Activated CD4-positive, alpha-beta T cell treated with anti-CD3 and anti-CD28 coated beads, Interleukin-2, amount 10 ng/mL, durations not matched to agents 7 days and 5 days (primary cell): ENCODE data around the gene ZNF700. TPM values are rescaled to one million over a fixed set of nuclear protein-coding genes. Genes with fewer than 3 reads are reported as not detected.
"Not testable (repeated sequence)": the region's sequence is repeated elsewhere in the genome, so short reads cannot be mapped to it uniquely, and the experiment has no call there.

ENCODE experiments used
- CTCF ChIA-PET: fragments of 350-600 bp; sonication (Branson Sonifier 250); formaldehyde crosslinking; loops from one replicate; lab custom pipeline; 2021; ENCODE audit warnings: antibody characterized with exemption; lab: Charles Lee
- POLR2A ChIA-PET: fragments of 350-600 bp; sonication (Branson Sonifier 250); formaldehyde crosslinking; loops from one replicate; lab custom pipeline; 2021; ENCODE audit warnings: antibody characterized with exemption; lab: Charles Lee
- DNase-seq: peaks from one replicate; pipeline ENCODE4 v3.0.0-alpha.2; 2020
- H3K27ac Mint-ChIP-seq: one replicate; pipeline ENCODE4 v1.8.0; 2021; ENCODE audit warnings: mild to moderate bottlenecking, moderate library complexity, mixed read lengths
- H3K27me3 Mint-ChIP-seq: one replicate; pipeline ENCODE4 v1.8.0; 2021; ENCODE audit warnings: mixed read lengths
- H3K36me3 Mint-ChIP-seq: one replicate; pipeline ENCODE4 v1.8.0; 2021; ENCODE audit warnings: low read depth, mixed read lengths
- H3K4me1 Mint-ChIP-seq: one replicate; pipeline ENCODE4 v1.8.0; 2021; ENCODE audit warnings: mixed read lengths
- H3K4me3 Mint-ChIP-seq: one replicate; pipeline ENCODE4 v1.8.0; 2021; ENCODE audit warnings: mild to moderate bottlenecking, moderate library complexity, mixed read lengths
- H3K9me3 Mint-ChIP-seq: one replicate; pipeline ENCODE4 v1.8.0; 2021; ENCODE audit warnings: mixed read lengths
- total RNA-seq, 2 experiments: library from RNA; stranded (reverse); gene quantifications; one replicate each; pipeline ENCODE4 v1.2.3, GENCODE V29; 2021

Gene ZNF700
- total RNA-seq, result 10 to 100 TPM; 21.2 to 22.1 TPM

DNA sequence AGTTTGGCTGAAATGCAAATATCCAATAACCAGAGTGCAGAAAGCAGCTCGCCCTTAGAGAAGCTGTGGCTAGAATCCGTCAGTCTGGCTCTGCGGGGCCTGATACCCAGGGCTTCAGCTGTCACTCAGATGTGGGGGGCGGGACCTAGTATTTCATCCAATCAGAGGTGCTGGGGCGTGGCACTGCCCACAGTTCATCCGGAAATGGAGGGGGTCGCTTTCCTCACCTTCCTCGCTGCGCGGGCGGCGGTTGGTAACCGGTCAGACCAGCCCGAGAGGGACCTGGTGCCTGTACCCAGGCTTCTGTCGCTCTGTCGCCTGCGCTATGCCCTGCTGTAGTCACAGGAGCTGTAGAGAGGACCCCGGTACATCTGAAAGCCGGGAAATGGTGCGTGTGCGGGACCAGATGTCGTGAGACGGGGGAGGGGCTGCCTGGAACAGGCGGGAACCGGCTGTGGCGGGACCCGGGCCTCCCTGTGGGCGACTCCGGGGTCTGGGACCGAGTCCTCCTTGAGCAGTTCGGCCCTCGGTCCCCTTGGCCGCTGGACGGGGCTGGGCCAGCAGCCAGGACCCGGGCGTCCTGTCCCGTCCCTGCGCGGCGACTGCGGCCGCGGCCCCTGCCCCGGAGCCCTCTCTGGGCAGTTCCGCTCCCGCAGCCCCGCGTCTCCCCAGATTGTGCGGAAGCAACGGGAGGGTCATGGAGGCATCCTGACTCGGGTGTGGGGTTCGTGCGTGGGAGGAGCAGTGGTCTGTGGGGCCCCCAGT lies at the start of gene ZNF700:
TSS of gene ZNF700 (plus strand) at position 222 of the 765 bp plus-strand sequence. CDS start at position 326, 104 bp downstream.
- peaks cover 36% of the 10 kb centered on the region for H3K36me3 Mint-ChIP-seq
- peak; percentile 96 for DNase-seq
- H3K27ac Mint-ChIP-seq, result peak within 1 kb of the TSS; percentile 99
- POLR2A ChIA-PET, result interaction anchor here (0.6 to 0.8 kb wide), 3 partner anchors 63 to 461 kb away, joined by 3 to 5 read pairs (median 3); partner anchors contain the start of gene ZNF563
- H3K27me3 Mint-ChIP-seq, result no peaks in the 10 kb centered on the region
- CTCF ChIA-PET, result interaction anchor here (0.6 to 3.7 kb wide), 10 partner anchors 9 to 231 kb away, joined by 3 to 42 read pairs (median 6); partner anchors contain the start of genes ZNF20 and ZNF625
- peaks cover 36% of the 10 kb centered on the region for H3K4me1 Mint-ChIP-seq
- H3K4me3 Mint-ChIP-seq, result peak within 1 kb of the TSS; percentile 97
- H3K9me3 Mint-ChIP-seq, result peaks cover 8% of the 10 kb centered on the region

DNA sequence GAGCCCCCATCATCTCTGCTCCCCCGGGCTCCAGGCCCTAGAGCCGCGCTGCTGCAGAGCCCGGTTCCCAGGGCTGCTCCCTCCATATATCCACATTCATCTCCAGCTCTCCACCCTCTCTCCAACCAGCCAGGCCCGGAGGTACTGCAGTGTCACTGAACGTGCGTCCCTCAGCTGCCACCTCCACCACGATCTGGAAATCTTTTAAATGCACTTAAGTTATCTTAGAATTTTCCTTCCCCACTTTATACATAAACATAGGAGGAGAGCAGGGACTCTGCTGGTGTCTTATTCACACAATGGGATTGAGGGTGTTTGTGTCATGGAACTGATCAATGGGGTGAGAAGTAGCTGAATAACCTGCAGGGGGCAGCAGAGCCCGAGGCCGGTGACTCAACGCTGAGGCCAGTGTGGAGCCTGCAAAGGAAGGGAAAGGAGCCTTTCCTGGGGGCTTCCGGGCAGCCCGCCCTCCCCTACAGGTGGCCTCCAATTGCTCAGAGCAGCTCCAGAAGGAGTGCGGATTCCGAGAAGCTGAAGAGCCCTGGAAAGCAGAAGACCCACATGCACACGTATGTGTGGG lies 45.1 kb upstream of the ZNF700 start:
- H3K9me3 Mint-ChIP-seq, H3K4me1 Mint-ChIP-seq, H3K27ac Mint-ChIP-seq, H3K36me3 Mint-ChIP-seq, POLR2A ChIA-PET, H3K4me3 Mint-ChIP-seq: not testable (repeated sequence)
- peaks cover 11% of the 10 kb centered on the region for H3K27me3 Mint-ChIP-seq
- DNase-seq, result peak; percentile 50
- CTCF ChIA-PET, result interaction anchor here (0.6 to 1.8 kb wide), 7 partner anchors 44 to 261 kb away, joined by 3 to 7 read pairs (median 4); partner anchors contain the start of gene ZNF20

DNA sequence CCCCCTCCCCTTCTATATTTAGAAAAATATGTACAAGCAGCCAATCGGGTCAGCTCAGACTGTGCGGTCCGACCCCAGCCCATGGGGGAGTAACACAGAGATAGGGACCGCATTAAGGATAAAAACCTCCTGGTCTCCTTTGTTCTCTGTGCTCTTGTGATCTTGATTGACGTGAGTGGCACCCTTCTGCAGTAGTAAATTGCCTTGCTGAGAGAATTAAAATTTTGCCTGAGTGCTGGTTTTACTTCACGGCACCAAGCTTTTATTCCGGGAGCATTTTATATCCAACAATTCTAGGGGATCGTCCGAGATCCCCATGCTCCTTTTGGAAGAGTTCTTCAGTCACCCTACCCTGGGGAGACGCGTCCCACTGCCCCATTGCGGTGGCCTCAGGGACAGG lies 44.3 kb upstream of the ZNF700 start:
- Mint-ChIP-seq H3K27ac (no peak overlapping the region), H3K4me1 (peaks cover 8% of the 10 kb centered on the region), H3K9me3 (peaks cover 7% of the 10 kb centered on the region), H3K36me3 (no peaks in the 10 kb centered on the region), H3K4me3 (no peak overlapping the region), H3K27me3 (peaks cover 11% of the 10 kb centered on the region)
- ChIA-PET POLR2A (no interaction called here), CTCF (interaction anchor here (0.6 to 1.7 kb wide), 6 partner anchors 43 to 260 kb away, joined by 3 to 7 read pairs (median 4); partner anchors contain the start of gene ZNF20)
- DNase-seq, result no peak

DNA sequence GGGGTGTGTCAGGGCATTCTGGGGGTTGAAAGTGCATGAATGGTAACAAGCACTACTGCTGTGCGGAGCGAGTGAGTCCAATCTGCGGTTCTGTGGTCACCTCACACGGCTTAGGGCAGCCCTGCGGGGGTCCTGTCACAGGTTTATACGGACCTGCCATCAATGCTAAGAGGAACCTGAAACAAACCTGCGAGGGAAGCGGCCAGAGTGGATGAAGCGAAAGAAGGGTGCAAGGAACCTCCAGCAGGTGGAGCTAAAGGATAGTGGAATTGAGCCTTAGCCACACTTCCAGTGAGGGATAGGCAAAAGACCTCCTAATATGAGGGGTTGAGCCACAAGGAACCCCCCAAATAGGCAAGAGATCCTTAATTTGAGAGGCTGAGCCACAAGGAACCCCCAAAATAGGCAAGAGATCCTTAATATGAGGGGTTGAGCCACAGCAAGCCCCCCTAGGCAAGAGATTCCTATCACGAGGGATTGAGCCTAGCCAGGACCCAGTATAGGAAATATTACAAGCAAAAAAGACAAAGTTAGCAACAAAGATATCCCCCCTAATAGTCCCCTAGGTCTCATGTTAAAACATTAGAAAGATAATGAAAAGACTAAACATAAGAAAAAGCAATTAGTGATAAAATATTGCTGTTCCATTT lies 43.6 kb upstream of the ZNF700 start:
- Mint-ChIP-seq H3K4me1 (peaks cover 8% of the 10 kb centered on the region), H3K27me3 (peaks cover 11% of the 10 kb centered on the region), H3K9me3 (peaks cover 9% of the 10 kb centered on the region), H3K27ac (no peak overlapping the region), H3K4me3 (no peak overlapping the region), H3K36me3 (peaks cover under 1% of the 10 kb centered on the region)
- DNase-seq, result peak; percentile 78
- CTCF ChIA-PET, result interaction anchor here (1.2 to 1.7 kb wide), 3 partner anchors 43 to 259 kb away, joined by 3 to 7 read pairs (median 4); partner anchors contain the start of gene ZNF20
- POLR2A ChIA-PET, result no interaction called here

DNA sequence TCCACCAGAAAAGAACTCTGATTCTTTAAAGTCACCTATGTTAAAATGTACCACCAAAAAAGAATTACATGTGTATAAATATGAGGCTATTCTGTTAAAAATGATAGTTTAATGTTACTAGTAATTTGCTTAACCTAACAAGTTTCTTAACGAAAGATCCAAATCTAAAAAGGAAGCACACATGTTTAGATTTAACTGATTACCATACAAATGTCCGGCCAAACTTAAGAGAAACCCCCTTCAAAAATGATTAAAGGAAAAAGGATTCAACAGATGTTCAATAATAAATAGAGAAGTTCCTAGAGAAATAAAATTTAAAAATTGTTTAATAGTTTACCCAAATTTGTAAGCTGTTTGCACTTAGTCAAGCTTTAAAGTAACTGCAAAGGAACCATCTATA lies 42.3 kb upstream of the ZNF700 start:
- no peak for DNase-seq
- peaks cover 4% of the 10 kb centered on the region for H3K36me3 Mint-ChIP-seq
- H3K27ac Mint-ChIP-seq, result no peak overlapping the region
- ChIA-PET POLR2A (no interaction called here), CTCF (interaction anchor here (0.5 to 1.2 kb wide), 4 partner anchors 9 to 710 kb away, joined by 3 to 4 read pairs (median 4); no protein-coding TSS in a partner anchor)
- peaks cover 9% of the 10 kb centered on the region for H3K9me3 Mint-ChIP-seq
- H3K4me3 Mint-ChIP-seq, result no peak overlapping the region
- H3K4me1 Mint-ChIP-seq, result peaks cover 17% of the 10 kb centered on the region
- H3K27me3 Mint-ChIP-seq, result peaks cover 11% of the 10 kb centered on the region

DNA sequence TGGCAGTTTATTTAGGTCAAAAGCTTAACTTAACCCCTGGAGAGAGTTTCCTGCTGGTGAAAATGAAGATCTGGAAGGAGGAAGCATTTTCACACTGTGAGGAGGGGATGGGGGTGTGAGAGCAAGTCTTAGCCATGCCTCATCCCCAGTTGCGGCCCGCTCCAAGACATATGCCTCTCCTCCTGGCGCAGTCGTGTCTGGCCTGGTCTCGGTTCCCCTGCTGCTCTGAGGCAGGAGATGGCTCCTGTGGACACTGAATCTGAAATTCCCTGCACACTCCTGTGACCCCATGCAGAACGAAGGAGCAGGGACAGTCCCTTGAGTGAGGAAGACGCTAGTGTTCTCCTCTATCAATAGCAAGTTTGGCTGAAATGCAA lies 37.7 kb upstream of the ZNF700 start:
- Mint-ChIP-seq H3K9me3 (peaks cover 16% of the 10 kb centered on the region), H3K4me1 (peaks cover 30% of the 10 kb centered on the region), H3K27ac (peak overlapping the region; percentile 95), H3K36me3 (peaks cover 17% of the 10 kb centered on the region), H3K4me3 (peak overlapping the region; percentile 90), H3K27me3 (peaks cover 7% of the 10 kb centered on the region)
- CTCF ChIA-PET, result no interaction called here
- POLR2A ChIA-PET, result no interaction called here
- DNase-seq, result no peak

DNA sequence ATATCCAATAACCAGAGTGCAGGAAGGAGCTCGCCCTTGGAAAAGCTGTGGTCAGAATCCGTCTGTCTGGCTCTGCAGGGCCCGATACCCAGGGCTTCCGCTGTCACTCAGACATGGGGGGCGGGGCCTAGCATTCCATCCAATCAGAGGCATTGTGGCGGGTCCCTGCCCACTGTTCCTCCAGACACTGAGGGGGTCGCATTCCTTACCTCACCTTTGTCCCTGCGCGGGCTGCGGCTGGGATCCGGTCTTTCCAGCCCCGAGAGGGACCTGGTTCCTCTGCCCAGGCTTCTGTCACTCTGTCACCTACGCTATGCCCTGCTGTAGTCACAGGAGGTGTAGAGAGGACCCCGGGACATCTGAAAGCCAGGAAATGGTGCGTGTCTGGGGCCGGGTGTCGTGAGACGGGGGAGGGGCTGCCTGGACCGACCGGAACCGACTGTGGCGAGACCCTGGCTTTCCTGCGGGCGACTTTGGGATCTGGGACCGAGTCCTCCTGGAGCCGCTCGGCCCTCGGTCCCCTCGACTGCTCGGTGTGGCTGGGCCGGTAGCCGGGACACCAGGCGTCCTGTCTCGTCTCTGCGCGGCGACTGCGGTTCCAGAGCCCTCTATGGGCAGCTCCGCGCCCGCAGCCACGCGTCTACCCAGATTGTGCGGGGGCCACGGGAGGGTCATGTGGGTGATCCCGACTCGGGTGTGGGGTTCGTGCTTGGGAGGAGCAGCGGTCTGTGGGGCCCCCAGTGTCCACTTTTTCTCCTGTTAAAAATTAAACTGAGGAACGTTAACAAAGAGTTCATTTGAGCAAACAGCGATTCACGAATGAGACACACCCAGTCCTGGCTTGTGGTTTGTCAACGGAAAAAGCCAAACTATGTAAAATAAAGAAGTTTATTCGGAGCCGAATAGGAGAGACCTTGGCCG lies 37.0 kb upstream of the ZNF700 start, which contains the start of gene ZNF69:
TSS of gene ZNF69 (plus strand) at position 172 of the 921 bp plus-strand sequence. CDS start at position 314, 142 bp downstream.
- Mint-ChIP-seq H3K27me3 (peaks cover 6% of the 10 kb centered on the region), H3K27ac (peak within 1 kb of the TSS; percentile 95), H3K4me3 (peak within 1 kb of the TSS; percentile 90), H3K36me3 (peaks cover 17% of the 10 kb centered on the region), H3K4me1 (peaks cover 30% of the 10 kb centered on the region), H3K9me3 (peaks cover 16% of the 10 kb centered on the region)
- CTCF ChIA-PET, result no interaction called here
- DNase-seq, result peak; percentile 55
- POLR2A ChIA-PET, result no interaction called here

DNA sequence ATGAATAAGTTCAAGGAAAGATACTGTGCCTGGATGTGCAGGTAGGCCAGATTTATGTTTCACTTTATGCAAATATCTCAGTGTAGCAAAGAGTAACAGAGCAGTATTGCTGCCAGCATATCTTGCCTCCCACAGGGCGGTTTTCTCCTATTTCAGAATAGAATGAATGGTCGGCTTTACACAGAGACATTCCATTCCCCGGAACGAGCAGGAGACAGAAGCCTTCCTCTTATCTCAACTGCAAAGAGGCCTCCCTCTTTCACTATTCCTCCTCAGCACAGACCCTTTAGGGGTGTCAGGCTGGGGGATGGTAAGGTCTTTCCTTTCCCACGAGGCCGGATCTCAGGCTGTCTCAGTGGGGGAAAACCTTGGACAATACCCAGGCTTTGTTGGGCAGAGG lies 35.0 kb upstream of the ZNF700 start:
- POLR2A ChIA-PET, result not testable (repeated sequence)

DNA sequence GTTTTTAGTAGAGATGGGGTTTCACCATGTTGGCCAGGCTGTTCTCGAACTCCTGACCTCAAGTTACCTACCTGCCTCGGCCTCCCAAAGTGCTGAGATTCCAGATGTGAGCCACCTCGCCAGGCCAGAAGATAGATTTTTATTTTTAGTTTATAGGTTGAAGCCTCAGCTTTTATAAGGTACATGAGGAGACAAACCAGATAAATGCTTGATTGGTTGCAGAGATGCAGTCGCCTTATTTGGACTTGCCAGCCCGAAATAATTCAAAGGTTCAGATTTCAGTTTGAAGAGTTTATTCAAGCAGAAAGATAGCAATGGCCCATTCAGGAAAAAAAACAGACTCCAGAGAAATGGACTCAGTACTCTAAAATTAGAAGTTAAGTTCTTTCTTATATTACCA lies 34.3 kb upstream of the ZNF700 start:
- Mint-ChIP-seq H3K27me3 (no peaks in the 10 kb centered on the region), H3K4me1 (peaks cover 30% of the 10 kb centered on the region), H3K9me3 (peaks cover 36% of the 10 kb centered on the region), H3K4me3 (no peak overlapping the region), H3K27ac (no peak overlapping the region), H3K36me3 (peaks cover 34% of the 10 kb centered on the region)
- POLR2A ChIA-PET, result no interaction called here
- CTCF ChIA-PET, result no interaction called here
- no peak for DNase-seq

More for the DNA sequence above, 35.0 kb upstream of the ZNF700 start:
- H3K27me3 Mint-ChIP-seq, CTCF ChIA-PET, H3K4me3 Mint-ChIP-seq, DNase-seq: not testable (repeated sequence)
- Mint-ChIP-seq H3K27ac (peak overlapping the region; percentile 51), H3K36me3 (peaks cover 29% of the 10 kb centered on the region), H3K9me3 (peaks cover 30% of the 10 kb centered on the region), H3K4me1 (peaks cover 30% of the 10 kb centered on the region)

DNA sequence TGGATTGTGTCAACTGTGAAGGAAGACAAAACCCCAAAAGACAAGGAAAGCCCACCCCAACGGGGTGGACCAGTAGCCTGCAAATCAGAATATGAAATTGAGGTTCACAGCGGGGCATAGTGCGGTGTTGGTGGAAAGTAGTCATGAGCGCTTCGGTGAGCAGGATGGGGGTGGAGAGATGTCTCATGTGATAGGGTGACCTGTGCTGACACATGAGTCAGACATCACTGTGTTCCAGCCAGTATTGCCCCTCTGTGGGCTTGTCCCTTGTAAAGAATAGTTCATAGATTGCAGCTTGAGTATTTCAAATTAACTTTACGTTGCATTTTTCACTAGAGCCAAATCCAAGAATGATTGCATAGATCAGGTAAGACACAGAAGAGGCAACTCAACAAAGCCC lies 30.1 kb upstream of the ZNF700 start:
- Mint-ChIP-seq H3K27ac (no peak overlapping the region), H3K4me1 (peaks cover under 1% of the 10 kb centered on the region)
- POLR2A ChIA-PET, result no interaction called here

DNA sequence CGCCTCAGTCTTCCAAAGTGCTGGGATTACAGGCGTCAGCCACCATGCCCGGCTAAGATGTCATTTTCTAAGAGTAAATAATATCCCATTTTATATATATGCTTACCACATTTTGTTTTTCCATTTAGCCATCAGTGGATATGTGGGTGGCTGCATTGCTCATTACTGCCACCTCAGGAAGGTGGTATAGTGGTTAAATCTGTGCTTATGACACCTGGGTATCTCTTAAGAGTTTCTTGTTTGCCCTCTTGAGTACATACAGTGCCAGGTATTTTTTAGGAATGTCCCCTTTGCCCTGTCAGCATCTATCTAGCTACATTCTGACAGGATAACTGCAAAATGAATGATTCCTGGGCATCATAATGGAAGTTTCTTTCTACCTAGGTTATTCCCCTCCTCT lies 22.7 kb upstream of the ZNF700 start:
- Mint-ChIP-seq H3K27me3 (no peaks in the 10 kb centered on the region), H3K36me3 (peaks cover 38% of the 10 kb centered on the region), H3K4me3 (no peak overlapping the region), H3K9me3 (peaks cover 62% of the 10 kb centered on the region), H3K27ac (no peak overlapping the region), H3K4me1 (no peaks in the 10 kb centered on the region)
- ChIA-PET POLR2A (no interaction called here), CTCF (no interaction called here)
- DNase-seq, result no peak

More for the DNA sequence above, 30.1 kb upstream of the ZNF700 start:
- no peaks in the 10 kb centered on the region for H3K27me3 Mint-ChIP-seq
- peaks cover 39% of the 10 kb centered on the region for H3K9me3 Mint-ChIP-seq
- H3K4me3 Mint-ChIP-seq, result no peak overlapping the region
- CTCF ChIA-PET, result no interaction called here
- no peak for DNase-seq
- peaks cover 22% of the 10 kb centered on the region for H3K36me3 Mint-ChIP-seq

DNA sequence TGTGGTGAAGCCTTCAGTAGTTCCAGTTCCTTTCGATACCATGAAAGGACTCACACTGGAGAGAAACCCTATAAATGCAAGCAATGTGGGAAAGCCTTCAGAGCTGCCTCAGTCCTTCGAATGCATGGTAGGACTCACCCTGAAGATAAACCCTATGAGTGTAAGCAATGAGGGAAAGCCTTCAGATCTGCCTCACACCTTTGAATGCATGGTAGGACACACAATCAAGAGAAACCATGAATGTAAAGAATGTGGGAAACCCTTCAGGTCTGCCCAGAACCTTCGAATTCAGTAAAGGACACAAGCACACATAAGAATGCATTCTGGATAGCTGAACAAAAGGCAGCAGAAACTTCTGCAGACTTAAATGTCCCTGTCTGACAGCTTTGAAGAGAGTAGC lies 19.0 kb upstream of the ZNF700 start:
- H3K9me3 Mint-ChIP-seq, result peaks cover 63% of the 10 kb centered on the region
- H3K27ac Mint-ChIP-seq, result no peak overlapping the region

More for the DNA sequence above, 19.0 kb upstream of the ZNF700 start:
- Mint-ChIP-seq H3K4me3 (no peak overlapping the region), H3K4me1 (no peaks in the 10 kb centered on the region), H3K27me3 (no peaks in the 10 kb centered on the region), H3K36me3 (peaks cover 35% of the 10 kb centered on the region)
- ChIA-PET CTCF (no interaction called here), POLR2A (no interaction called here)
- DNase-seq, result no peak
